RPMI8226 (cell line): ENCODE measurements around the gene STX1B.
"Not testable (repeated sequence)": the region's sequence is repeated elsewhere in the genome, so short reads cannot be mapped to it uniquely, and the experiment has no call there.

Source experiments
- DNase-seq: peaks from one replicate; pipeline ENCODE4 v3.0.0-alpha.2; 2015

The STX1B gene

DNA sequence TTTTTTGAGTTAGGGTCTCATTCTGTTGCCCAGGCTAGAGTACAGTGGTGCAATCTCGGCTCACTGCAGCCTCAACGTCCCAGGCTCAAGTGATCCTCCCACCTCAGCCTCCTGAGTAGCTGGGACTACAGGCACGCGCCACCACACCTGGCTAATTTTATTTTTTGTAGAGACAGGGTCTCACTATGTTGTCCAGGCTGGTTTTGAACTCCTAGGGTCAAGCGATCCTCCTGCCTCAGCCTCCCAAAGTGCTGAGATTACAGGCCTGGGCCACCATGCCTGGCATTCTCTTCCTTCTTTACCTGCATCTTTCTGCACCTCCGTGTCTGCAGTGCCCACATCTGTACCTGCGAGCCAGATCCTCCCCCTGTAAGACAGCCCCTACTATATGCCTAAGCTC lies 1.4 kb upstream of the STX1B start:
- DNase-seq = not testable (repeated sequence)

DNA sequence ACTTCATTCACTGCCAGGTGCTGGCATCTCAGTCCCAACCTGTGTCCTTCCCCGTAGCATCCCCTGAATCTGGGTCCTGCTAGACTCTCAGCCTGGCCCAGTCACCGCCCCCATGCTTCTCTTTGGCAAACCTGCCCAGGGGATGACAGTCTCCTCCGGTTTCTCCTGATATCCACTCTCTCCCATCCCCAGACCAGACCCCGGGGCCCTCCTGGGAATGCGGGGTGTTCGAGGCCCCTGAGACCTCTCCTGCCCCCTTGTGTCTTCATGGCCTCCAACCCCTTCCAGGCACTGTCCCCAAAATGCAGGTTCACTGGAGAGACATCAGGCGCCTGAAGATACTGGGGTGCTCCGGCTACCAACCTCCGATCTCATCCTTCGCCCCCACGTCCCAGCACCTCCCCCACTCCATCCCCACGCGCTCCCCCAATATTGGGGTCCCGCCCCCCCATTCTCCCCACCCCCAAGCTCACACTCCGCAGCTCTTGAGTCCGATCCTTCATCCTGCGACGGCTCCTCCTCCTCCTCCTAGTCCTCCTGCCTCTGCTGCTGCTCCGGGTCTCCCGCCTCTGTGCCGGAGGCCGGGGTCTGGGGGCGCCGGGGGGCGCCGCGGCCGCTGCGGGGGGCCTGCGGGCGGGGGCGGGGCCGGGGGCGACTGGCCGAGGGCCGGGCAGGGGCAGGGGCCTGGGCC lies 399 bp downstream of the STX1B start:
- no peak for DNase-seq

DNA sequence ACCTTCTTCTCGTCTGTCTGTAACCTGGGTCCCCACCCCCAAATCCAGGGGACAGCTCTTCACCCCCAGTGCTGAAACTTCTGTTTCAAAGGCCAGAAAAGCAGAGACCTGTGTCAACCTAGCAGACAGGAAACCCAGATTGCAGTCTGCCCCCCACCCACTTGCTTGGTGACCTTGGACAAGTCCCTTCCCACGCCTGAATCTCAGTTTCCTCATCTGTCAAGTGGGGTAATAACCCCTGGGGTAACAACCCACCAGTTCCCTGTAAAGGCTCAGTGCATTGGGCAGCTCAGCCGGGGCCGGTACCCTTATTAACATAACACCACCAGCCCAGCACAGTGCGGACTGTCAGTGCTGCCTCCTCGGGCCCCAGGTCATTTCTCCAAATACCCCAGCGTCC lies 1.3 kb downstream of the STX1B start:
- DNase-seq = no peak

DNA sequence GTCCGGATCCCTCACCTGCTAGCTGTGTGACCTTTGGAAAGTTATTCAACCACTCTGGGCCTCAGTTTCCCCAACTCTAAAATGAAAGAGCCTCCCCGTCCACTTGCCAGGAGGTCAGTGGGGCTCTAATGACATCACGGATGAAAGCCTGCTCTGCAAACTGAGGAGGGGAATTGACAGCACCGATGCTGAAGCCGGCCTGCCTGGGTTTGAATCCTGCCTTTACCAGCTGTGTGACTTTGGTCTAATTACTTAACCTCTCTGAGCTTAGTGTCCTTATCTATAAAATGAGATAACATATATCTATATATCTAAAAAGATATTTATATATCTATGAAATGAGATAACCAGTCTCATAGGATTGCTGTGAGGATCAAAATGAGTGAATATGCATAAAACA lies 1.9 kb downstream of the STX1B start:
- no peak for DNase-seq

DNA sequence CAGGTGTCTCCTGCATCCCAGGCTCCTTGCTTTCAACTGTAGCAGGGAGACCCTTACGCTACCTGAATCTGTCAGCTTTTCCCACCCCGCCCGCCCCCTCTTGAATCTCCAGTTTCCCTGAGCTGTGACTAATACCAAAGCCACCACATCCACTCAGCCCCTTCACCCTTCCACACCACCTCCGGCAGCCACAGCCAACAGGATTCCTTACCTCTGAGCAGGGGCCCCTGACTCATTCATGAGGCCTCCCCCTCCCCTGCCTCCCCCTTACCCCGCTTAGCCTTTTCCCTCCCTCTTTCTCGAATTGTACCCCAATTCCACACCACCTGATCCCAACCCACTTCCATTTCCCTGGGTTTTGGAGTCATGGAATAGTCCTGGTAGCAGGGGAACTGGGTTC lies 2.3 kb downstream of the STX1B start:
- DNase-seq = no peak

DNA sequence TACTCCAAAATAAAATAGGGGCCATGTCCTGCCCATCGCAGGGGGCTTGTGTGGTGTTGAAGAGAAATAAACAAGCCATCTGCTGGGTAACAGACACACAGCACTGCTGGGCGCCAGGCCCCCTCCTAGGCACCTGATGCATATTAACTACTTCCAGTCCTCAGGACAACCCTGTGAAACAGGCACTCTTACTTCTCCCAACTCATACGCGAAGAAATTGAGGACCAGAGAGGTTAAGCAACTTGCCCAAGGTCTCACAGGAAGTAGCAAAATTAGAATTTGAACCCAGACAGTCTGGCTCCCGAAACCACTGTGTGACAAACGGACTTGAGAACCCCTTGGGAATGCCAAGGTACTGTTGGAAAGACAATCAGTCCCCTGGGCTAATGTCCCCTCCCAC lies 2.8 kb downstream of the STX1B start:
- DNase-seq = no peak

DNA sequence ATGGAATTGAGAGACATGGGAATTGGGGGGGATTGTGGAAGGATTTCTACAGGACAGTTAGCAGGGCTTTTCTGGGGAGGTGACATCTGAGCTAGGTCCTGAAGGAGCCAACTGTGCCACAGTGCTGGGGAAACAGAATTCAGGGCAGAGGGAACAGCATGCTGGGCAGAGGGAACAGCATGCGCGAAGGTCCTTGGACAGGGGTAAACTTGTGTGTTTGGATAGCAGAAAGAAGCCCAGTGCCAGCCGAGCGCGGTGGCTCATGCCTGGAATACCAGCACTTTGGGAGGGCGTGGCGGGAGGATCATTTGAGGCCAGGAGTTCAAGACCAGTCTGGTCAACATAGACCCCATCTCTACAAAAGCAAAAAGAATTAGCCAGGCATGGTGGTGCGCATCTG lies 3.8 kb downstream of the STX1B start:
- no peak for DNase-seq

DNA sequence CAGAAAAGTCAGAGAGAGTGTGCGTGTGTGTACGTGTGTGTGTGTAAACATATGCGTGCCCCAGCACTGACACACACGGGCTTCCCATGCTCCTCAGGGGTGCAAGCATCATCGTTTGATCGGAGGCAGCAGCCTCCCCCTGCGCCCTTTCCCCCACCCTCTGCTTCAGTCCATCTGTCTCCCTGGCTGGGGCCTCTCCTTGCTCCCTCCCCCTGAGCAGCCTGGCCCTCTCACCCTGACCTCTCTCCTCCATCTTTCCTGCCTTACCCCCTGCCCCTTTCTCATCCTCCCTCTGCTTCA lies 4.4 kb downstream of the STX1B start:
- no peak for DNase-seq

DNA sequence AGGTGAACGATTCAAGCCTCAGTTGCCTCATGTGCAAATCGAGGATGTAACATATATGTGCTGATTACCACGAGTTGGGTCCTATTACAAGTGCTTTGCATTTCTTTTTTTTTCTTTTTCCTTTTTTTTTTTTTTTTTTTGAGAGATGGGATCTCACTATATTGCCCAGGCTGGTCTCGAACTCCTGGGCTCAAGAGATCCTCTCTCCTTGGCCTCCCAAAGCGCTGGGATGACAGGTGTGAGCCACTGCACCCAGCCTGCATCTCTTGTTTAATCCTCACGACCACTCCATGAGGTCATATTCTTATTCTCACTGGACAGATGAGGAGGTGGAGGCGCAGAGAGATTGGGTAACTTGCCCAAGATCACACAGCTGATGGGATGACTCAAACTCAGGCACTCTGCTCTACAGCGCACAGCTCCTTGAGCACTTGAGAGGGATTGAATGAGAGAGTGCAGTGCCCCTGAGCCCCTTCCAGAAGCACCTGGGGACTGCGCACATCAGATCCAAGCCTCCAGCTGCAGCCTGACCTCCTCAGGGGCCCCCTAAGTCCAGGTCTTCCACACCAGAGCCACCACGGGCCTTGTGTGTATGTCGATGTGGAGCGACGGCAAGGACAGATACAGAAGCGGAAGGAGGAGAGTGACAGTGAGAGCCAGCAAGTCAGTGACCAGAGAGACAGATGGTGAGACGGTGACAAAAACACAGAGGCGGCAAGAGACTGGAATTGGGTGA lies 4.9 kb downstream of the STX1B start:
- DNase-seq = no peak

DNA sequence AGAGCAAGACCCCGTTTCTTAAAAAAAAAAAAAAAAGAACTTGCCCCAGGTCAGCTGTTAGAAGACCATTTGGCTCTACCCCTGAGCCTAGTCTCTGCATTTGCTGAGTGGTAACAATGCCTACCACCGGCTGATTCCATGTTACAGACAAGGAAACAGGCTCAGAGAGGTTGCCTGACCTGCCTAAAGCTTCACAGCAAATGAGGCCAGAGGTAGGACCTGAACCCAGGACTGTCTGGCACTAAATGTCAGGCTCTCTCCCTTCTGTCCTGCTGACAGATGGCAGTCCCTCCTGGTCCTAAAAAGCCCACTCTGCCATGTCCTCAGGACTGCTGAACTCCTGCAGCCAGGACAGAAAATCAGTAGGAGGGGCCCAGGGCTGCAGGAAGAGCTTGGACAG lies 5.8 kb downstream of the STX1B start:
- no peak for DNase-seq

DNA sequence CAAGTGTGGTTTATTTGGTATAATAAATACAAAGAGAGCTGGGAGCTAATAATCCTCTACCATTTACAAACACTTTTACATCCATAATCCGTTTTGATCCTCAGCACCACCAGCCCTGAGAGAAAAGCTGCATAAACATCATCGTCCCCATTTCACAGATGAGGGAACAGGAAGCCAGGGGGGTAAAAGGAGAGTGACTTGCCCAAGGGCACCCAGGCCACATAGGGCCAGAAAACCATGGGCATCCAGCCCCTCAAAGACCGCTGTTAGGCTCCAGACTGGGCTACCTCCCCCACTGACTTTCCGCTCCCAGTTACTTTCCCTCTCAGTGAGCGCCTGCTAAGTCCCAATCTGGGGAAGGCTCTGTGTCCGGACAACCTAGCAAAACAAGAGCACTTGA lies 6.7 kb downstream of the STX1B start:
- no peak for DNase-seq

DNA sequence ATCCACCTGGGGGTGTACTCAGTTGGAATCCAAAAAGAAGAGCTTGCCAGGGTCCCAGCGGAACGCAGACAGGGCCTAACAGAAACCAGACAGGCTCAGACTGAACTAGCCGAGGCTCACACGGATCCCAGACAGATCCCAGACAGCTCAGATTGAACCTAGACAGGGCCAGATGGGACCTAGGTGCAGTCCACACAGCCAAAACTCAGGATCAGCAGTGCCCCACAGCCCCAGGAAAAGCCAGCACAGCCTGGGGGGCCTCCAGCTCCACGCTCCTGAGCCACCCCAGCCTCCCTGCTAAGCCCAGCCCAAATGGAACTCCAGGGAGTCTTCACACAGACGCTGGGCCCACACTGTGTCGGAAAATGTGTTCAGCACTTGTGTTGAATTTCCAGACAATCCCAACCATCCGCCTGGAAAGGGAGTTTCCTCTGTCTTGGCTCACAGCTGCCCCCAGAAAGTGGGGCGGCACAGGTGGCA lies 7.5 kb downstream of the STX1B start:
- no peak for DNase-seq

DNA sequence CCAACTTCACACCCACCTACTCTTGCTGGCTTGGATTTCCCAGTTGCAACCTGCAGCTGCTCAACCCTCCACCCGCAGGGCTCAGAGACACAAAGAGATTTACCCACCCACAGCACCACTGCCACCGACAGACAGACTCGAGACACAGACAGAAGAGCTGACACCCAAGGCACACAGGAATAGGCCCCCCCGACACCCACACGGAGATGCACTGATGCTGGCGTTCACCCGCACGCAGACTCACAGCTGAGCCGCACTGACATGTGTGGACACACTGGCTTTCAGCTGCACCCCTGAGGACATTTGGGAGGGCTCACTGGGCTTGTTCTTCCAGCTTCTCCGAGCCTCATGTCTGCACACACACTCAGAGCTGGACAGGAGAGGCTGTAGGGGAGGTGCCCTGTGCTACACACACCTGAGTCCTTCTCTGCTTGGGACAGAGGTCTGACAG lies 8.2 kb downstream of the STX1B start:
- no peak for DNase-seq

DNA sequence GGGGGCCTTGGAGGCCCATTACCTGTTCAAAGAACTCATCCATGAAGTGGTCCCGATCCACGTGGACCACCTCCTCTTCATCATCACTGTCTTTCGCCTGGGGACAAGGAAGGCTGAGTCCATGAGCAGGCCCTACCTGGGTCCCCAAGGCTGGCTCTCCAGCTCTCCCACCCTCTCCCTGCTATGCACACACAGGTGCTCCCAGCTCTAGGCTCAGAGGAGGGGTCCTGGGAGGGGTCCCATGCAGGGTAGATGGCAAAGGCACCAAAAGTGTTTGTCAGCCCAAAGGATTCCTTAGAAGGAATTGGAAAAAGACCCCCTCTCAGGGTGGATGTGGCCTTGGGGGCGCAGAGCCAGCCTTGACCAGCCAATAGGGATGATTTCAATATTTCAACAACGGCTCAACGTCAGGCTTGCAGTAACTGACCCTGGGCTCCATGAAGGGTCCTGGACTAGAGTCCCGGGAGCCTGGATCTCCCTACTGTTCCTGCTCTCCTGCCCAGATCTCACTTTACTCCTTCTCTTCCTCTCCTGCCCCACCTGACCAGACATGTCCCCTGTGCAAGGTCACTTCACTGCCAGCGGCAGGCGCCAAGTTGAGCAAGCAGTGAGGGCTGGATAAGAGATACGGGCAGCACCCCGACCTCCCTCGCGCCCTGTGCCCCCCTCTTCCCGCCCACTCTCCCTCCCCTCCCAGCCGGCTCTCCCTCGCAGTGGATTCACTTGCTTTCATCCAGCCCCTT lies 8.8 kb downstream of the STX1B start:
- no peak for DNase-seq

DNA sequence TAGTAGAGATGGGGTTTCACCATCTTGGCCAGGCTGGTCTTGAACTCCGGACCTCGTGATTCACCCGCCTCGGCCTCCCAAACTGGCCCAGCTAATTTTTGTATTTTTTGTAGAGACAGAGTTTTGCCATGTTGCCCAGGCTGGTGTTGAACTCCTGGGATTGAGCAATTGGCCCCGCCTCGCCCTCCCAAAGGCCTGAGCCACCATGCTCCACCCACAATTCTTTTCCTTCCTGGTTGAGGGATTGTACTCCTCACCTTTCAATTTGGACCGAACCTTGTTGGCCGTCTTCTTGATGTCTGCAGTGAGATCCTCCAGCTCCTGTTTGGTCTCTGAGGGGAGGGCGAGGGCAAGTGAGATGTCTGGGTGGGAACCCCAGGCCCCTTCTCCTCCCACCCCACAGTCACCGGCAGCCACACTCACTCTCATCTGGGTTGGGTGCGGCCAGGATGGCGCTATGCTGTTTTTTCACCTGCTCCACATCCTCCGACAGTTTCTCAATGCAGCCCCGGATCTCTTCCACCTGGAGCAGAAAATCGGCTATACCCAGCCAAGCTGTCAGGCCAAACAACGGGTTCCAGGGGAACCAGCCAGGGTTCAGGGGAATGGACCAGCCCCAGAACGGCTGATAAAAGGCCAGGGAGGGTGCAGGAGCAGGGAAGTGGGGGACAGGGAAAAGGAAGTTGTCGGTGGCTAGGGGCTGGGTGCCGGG lies 9.6 kb downstream of the STX1B start:
- no peak for DNase-seq

DNA sequence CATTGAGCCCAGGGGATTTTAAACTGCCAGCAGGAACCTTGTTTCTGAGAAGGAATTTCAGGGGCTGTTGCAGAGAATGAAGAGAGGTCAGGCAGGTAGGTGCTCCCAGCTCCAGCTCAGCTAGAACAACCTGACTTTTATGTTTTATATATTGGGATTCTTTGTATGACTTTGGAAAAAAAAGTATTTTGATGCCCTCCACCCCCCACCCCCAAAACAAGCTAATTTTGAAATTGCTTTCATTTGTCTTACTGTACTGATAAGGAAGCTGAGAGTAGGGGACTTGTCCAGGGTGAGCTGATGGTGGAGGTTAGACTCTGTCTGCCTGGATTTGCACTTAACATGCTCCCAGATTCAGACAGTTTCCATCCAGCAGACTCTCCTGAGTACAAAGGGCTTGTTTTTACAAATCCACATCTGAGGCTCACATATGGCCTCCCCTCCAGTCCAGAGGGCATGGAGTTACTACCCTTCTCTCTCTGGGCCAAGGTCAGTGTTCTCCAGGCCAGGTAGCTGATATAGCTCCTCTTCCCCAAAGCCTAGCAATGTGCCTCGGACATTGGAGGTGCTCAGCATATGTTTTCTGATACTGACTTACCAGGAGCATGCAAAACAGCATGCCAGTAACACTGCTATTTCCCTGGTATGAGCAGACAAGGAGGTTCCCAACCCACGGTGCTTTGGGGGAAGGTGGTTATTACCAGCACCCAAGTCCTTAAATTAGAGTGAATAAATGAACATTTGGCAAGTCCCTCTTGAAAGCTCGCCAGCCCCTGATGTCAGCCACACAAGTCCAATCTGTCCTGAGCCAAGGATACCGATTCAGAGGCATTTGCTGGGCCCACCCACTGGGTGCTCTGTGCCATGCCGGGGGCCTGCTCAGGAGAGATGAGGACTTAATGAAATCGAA lies 11.3 kb downstream of the STX1B start:
- no peak for DNase-seq

DNA sequence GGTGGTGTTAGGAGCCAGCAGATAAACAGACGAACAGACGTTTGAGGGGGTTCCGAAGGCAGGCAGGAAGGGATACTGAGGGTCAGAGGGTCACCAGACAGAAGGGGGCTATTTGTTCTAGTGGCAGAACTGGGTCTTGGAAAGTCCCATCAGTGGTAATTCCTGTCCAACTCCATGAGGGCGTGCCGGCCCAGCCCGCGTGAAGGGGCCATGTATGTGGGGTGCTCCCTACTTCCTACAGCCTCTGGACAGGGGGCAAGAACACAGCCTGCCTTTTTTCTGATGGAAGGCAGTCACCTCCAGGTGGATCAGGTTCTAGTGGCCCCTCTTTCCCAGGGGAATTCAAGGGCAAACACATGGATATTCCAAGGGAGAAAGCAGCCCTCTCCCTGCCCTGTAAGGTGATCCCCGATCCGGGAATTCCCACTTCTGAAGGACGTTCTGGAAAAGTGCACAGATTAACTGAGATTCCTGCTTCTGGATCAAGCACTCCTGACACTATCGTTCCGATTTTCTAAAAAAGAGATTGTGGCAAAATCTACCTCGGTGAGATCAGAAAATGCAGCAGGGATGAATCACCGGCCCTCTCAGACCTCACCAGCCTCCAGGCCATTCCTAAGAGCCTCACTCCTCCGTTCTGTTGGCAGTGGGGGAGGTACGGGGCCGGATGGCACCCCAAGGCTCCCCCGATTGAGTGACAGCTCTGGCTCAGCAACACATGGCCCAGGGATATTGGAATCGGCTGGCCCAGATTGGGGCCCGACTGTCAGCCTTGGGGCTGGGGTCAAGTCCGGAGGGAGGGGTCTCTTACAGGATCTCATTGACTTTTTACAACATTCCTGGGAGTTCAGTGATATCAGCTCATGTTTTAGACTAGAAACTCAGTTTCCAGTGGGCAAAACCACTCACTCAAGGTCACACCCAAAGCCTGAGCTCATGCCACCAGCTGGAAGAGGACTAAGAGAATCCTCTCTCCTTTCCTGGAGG lies 12.4 kb downstream of the STX1B start:
- no peak for DNase-seq

DNA sequence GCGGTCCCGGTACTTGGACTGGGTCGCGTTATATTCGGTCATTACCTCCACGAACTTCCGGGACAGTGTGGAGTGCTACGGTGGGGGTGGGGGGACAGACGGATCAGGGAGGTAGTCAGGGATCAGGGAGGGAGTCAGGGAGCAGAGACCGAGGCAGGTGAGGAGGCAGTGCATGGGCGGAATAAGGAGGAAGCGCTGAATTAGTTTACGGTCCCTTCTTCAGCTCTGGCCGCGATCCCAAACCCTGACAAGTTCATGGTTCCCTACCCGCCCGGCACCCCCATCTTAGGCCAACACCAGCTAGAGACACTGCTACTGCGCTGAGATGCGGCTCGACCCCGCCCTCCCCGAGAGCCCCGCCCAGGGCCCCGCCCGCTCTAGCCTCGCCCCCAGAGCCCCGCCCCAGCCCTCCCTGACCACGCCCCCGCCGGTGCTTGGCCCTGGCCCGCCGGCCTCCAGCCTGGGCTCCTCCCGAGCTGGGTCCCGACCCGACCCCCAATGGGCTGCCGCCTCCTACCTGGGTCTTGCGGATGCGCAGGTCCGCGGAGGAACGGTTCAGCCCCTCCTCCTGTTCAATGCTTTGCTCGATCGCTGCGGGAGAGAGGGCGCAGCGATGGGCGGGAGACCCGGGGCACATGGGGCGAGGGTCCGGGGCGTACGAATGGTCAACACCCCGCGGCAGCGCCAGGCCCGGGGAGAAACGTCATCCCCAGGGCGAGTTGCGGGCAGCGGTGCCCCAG lies 13.3 kb downstream of the STX1B start:
- DNase-seq = peak; percentile 87

DNA sequence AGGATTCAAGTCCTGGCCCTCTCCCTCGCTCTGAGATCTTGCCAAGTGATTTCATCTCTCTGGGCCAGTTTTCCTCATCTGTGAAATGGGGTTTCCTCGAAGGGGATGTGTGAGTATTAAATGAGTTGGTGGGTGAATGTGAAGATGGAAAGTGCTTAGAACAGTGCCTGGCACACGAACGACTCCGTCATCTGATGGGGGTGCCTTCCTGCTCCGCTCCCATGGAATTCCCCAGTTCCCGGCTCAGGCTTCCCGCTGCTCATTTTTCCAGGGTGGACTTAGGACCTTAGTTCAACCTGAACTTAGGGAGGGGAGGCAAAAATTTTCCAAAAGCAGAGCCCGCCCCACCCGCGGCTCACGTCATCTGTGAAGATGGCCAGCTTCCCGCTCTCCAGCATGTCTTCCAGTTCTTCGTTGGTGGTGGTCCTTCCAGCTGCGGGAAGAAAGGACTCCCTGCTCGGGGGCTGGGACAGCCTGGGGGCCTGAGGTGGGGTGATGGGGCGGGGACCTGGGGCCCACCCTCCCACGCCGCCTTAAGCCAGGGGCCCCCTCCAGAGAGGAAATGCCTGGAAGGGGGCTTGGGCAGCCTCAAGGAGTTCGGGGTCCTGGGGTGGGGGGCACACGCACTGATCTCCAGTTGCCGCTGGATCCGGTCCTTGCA lies 14.0 kb downstream of the STX1B start:
- no peak for DNase-seq

DNA sequence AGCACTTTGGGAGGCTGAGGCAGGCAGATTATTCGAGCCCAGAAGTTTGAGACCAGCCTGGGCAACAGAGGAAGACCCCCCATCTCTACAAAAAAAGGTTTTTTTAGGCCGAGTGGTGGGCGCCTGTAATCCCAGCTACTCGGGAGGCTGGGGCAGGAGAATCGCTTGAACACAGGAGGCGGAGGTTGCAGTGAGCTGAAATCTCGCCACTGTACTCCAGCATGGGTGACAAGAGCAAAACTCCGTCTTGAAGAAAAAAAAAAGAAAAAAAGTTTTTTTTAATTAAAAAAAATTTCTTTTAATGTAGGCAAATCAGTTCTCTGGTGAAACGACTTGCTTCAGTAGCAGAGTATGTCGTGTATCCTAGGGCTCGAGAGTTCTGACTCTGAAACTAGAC lies 14.5 kb downstream of the STX1B start:
- DNase-seq = no peak
